ENCODE measurements around the gene ASTE1.
"Not testable (repeated sequence)": the region's sequence is repeated elsewhere in the genome, so short reads cannot be mapped to it uniquely, and the experiment has no call there.

The ASTE1 gene

DNA sequence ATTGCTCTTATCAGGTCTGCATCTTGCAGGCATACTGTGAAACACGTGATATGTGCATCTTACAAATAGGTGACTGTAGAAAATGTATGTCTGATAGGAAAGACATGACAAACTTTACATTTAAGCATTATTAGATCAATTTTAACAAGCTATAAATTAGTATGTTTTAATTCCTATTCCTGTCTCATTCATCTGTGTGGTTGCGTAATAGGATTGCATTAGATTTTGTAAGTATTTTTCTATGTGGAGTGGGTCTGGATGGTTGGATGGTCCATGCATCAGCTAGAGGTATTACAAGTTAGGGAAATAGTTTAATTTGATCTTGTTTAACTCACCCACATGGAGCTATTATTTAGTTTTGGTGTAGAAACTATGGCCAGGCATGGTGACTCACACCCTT lies 18.8 kb downstream of the ASTE1 start:
- DNase-seq: no peak

- DNase-seq: no peak
These were observed 19.4 kb downstream of the ASTE1 start for GRCh38 chr3:131007256-131007655.

DNA sequence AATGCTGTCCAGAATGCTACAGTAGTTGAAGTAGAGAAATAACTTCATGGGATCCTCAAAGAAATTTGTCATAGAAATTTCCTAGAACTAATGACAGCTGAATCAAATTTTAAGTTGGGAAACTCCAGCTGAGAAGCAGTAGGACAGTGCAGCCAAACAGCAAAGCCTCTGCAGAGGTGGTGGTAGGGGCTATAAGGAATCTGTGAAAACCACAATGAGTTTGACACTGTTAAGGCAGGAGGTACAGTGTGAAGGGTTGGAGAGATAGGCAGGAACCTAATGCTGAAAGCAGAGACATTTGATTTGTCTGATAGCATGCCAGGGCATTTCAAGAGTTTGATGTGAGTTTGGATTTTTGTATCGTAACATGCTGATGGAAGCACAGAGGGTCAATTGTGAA lies 22.0 kb downstream of the ASTE1 start:
- no peak for DNase-seq

GRCh38 chr3:131001071-131001470 lies 25.6 kb downstream of the ASTE1 start:
- no peak for DNase-seq

- DNase-seq: no peak
These were observed 29.3 kb downstream of the ASTE1 start for GRCh38 chr3:130997289-130997688.

DNA sequence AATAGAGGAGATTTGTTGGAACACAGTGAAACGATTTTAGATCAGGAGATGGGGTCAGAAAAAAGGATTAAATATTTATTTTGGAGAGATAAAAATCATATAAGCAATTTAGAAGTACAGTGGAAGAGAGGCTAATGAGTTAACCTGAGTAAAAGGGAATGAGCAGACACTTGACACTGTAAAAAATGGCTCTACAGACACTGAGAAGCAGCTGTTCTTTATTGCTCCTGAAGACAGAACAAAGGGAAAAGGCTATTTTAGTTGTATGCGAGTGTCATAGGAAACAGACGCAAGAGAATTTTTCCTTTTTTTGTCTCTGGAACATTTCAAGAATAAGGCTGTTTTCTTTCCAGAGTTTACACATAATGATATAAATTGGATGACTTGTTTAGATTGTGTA lies 34.3 kb downstream of the ASTE1 start:
- no peak for DNase-seq

DNA sequence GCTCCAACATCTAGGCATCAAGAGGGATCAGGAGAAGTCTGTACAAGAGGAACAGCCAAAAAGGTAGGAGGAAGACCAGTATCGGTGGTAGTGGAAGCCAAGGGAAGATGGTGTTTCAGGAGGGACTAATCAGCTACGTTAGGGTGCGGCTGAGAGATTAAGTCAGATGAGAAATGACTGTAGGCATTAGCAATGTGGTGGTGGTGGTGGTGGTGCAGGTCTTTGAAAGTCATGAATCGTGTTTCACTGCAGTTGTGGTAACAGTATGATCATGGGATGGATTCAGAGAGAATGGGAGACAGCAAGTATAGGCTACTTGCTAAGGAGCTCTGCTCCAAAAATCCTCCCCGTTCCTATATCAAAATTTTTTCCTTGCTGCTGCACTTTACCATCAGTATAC lies 35.5 kb downstream of the ASTE1 start:
- DNase-seq: no peak

DNA sequence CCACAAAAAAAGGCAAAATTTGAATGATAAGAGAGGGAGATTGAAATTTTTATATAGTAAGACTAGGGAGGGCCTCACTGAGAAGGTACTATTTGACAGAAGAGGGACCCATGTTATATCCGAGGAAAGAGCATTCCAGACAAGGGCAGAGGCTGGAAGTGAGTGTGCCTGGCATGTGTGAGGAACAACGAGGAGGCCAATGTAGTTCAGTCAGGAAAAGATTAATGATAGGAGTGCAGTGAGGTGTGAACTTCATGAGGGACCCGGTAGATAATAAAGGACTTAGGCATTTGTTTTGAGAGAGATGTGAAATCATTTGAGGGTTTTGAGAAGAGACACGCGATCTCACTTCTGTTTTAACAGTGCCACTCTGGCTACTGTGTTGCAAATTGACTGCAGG lies 36.3 kb downstream of the ASTE1 start:
- DNase-seq: no peak

GRCh38 chr3:130981469-130981868 lies 45.2 kb downstream of the ASTE1 start:
- DNase-seq: no peak

- DNase-seq: no peak
These were observed 47.5 kb downstream of the ASTE1 start for GRCh38 chr3:130979117-130979516.

DNA sequence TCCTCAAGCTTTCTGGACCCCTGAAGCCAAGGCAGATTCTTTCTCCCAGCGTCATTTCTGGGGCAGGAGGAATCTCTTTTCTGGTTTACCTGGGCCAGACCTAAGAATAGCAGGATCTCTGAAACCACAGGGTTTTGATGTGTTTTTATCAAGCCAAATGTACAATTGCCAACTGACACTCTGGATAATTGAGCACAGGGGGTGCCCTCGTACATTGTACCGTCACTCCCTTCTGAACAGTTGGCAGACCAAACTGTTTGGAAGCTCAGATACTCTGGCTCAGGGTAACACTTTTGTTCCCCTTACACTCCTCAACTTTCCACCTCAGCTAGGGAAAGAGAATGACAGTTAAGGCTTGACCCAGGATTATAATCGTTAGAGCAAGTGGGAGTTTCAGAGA lies 49.9 kb downstream of the ASTE1 start:
- DNase-seq: no peak

DNA sequence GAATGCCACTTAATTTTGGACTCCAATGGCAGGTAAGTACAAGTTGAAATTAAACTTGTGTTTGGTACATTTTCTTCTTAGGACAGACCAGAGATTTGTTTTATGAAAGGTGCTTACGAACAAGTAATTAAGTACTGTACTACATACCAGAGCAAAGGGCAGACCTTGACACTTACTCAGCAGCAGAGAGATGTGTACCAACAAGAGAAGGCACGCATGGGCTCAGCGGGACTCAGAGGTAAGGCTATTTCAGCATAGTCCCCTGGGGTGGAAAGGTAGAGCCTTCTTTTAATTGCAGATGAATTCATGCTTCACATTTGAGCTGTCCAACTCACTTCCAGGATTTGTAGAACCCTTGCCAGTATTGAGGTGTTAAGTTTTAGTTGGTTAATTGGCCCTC lies 51.4 kb downstream of the ASTE1 start:
- DNase-seq: no peak

GRCh38 chr3:130974201-130974600 lies 52.4 kb downstream of the ASTE1 start:
- DNase-seq: no peak

- no peak for DNase-seq
These were observed 53.2 kb downstream of the ASTE1 start for GRCh38 chr3:130973406-130973805.

GRCh38 chr3:130972592-130972991 lies 54.0 kb downstream of the ASTE1 start:
- DNase-seq: not testable (repeated sequence)

- no peak for DNase-seq
These were observed 55.4 kb downstream of the ASTE1 start for GRCh38 chr3:130971208-130971607.

- no peak for DNase-seq
These were observed 57.0 kb downstream of the ASTE1 start for GRCh38 chr3:130969621-130970020.

DNA sequence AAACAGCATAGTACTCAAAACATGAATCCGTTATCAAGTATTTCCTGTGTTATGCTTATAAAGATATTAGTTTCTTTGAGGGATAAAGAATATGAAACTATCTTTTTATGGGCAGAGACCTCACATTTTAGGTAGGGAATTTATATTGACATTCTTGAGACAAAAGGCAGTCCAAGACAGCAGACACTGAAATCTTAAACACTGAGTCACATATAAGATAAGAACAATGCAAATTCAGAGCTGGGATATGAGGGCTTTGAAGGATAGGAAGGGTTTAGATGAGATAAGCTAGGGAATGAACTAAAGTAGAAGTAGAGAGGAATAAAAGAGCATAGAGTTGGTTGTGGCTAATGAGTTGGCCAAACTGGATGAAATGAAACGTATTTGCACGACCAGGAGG lies 58.4 kb downstream of the ASTE1 start:
- DNase-seq: no peak

DNA sequence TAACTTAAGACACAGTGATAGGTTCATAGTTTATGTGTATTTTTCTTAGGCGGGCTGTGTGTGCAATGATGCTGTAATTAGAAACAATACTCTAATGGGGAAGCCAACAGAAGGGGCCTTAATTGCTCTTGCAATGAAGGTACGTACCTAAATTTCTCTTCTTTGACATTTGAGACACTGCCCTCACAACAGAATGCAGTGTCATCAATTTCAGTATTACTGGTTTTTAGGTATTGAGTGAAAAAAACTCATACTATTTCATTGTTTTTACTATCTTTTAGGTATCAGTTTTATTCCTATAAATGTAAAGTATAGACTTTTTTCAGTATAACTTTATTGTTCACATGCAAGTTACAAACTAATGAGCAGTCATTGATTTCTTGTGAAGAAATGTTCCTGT lies 59.3 kb downstream of the ASTE1 start:
- DNase-seq: no peak

GRCh38 chr3:130963878-130964277 lies 62.7 kb downstream of the ASTE1 start:
- DNase-seq: no peak

All from NCI-H2107 (cell line).